HepG2 (cell line): ENCODE measurements around the gene FITM2. TPM values are rescaled to one million over a fixed set of nuclear protein-coding genes. Genes with fewer than 3 reads are reported as not detected.

ENCODE experiments used
- FOXA3 ChIP-seq: IDR thresholded peaks from 2 replicates; pipeline ENCODE4 v1.6.1; 2016; ENCODE audit warnings: missing genetic modification reagents, missing compliant biosample characterization
- HOXA3 ChIP-seq: sonication (generic); formaldehyde crosslinking; IDR thresholded peaks from 2 replicates; pipeline ENCODE4 v1.5.0; 2020; ENCODE audit warnings: missing genetic modification reagents
- KDM1A ChIP-seq: IDR thresholded peaks from 2 replicates; pipeline ENCODE4 v1.6.1; 2016; ENCODE audit warnings: missing compliant biosample characterization
- KLF16 ChIP-seq, 2 experiments: sonication (generic) in 1 of 2; formaldehyde crosslinking in 1 of 2; IDR thresholded peaks; 2 replicates each; pipeline versions ENCODE4 v1.6.1 to v1.8.0; 2016 to 2023; ENCODE audit warnings: missing genetic modification reagents in 2 of 2, missing compliant biosample characterization in 1 of 2
- NCOR1 ChIP-seq: fragments of 200-600 bp; sonication (generic); IDR thresholded peaks from 2 replicates; pipeline ENCODE4 v1.7.0; 2017; ENCODE audit warnings: antibody characterized with exemption, low read length, borderline replicate concordance
- NR2C2 ChIP-seq: sonication (generic); formaldehyde crosslinking; IDR thresholded peaks from 2 replicates; pipeline ENCODE4 v1.4.0; 2020; ENCODE audit warnings: missing genetic modification reagents, mild to moderate bottlenecking, moderate library complexity, borderline replicate concordance
- RARA ChIP-seq: IDR thresholded peaks from 2 replicates; pipeline ENCODE4 v1.6.1; 2016; ENCODE audit warnings: missing genetic modification reagents, missing compliant biosample characterization
- RBFOX2 ChIP-seq: fragments of 200-400 bp; formaldehyde crosslinking; IDR thresholded peaks from 2 replicates; pipeline ENCODE4 v1.6.1; 2017; ENCODE audit warnings: low read depth, mild to moderate bottlenecking, low read length
- RBM22 ChIP-seq: fragments of 200-400 bp; formaldehyde crosslinking; optimal IDR thresholded peaks from 2 replicates; pipeline ENCODE3; 2017; ENCODE audit warnings: mild to moderate bottlenecking, low read length, moderate library complexity
- SOX13 ChIP-seq, 3 experiments: fragments of 450-650 bp in 1 of 3; sonication (generic) in 1 of 3; formaldehyde crosslinking in 1 of 3; IDR thresholded peaks in 2 of 3; conservative IDR thresholded peaks in 1 of 3; 2 replicates each; pipeline versions ENCODE4 v1.5.0 to v1.6.1; 2016 to 2020; ENCODE audit warnings: antibody characterized with exemption in 1 of 3, mild to moderate bottlenecking in 1 of 3, missing compliant biosample characterization in 1 of 3, missing genetic modification reagents in 1 of 3, moderate library complexity in 1 of 3
- SRF ChIP-seq: IDR thresholded peaks from 2 replicates; pipeline ENCODE4 v1.6.1; 2011; ENCODE audit warnings: mild to moderate bottlenecking, low read depth, low read length, moderate library complexity
- ZMAT3 ChIP-seq: sonication (generic); formaldehyde crosslinking; conservative IDR thresholded peaks from 2 replicates; pipeline ENCODE4 v1.7.0; 2021; ENCODE audit warnings: missing genetic modification reagents
- ZMYM2 ChIP-seq: sonication (generic); formaldehyde crosslinking; IDR thresholded peaks from 2 replicates; pipeline ENCODE4 v1.8.0; 2022; ENCODE audit warnings: mild to moderate bottlenecking, missing genetic modification reagents
- ZNF205 ChIP-seq: IDR thresholded peaks from 2 replicates; pipeline ENCODE4 v1.6.1; 2018; ENCODE audit warnings: missing biosample characterization, missing genetic modification reagents
- ZNF251 ChIP-seq: sonication (generic); formaldehyde crosslinking; IDR thresholded peaks from 2 replicates; pipeline ENCODE4 v1.9.0; 2021; ENCODE audit warnings: mild to moderate bottlenecking, missing genetic modification reagents
- ZNF337 ChIP-seq: sonication (generic); formaldehyde crosslinking; IDR thresholded peaks from 2 replicates; pipeline ENCODE4 v1.5.1; 2020; ENCODE audit warnings: missing genetic modification reagents, low read depth, mild to moderate bottlenecking, borderline replicate concordance
- ZNF607 ChIP-seq: sonication (generic); formaldehyde crosslinking; IDR thresholded peaks from 2 replicates; pipeline ENCODE4 v1.5.1; 2020; ENCODE audit warnings: missing genetic modification reagents, mild to moderate bottlenecking, borderline replicate concordance
- ZNF737 ChIP-seq: sonication (generic); formaldehyde crosslinking; IDR thresholded peaks from 2 replicates; pipeline ENCODE4 v1.5.0; 2020; ENCODE audit warnings: missing genetic modification reagents, mild to moderate bottlenecking, borderline replicate concordance
- ZNF747 ChIP-seq: sonication (generic); formaldehyde crosslinking; IDR thresholded peaks from 2 replicates; pipeline ENCODE4 v1.8.1; 2023; ENCODE audit warnings: missing genetic modification reagents, mild to moderate bottlenecking, borderline replicate concordance
- polyA plus RNA-seq, 8 experiments: library from polyadenylated mRNA; depleted of rRNA in 3 of 8; stranded (reverse) in 7 of 8; unstranded in 1 of 8; fragments of >200 nt; fragmentation: Illumina TruSeq in 4 of 8; extraction: Trizol in 4 of 8; gene quantifications; 2 replicates each; pipeline versions ENCODE4 v1.2.1 to v1.2.3, GENCODE V29; 2011 to 2016; ENCODE audit warnings: low read depth in 4 of 8, missing spikeins in 1 of 8, mixed read lengths in 1 of 8; ENCODE audit not compliant: insufficient read depth in 1 of 8
- total RNA-seq, 5 experiments: library from RNA; depleted of rRNA; stranded (reverse); fragments of >200 nt; fragmentation: Illumina TruSeq; extraction: Trizol; gene quantifications; 2 replicates each; pipeline ENCODE4 v1.2.3, GENCODE V29; 2016; ENCODE audit warnings: low read depth in 1 of 5
- TF ChIP-seq, protein P1 (sequence below): sonication (generic); formaldehyde crosslinking; IDR thresholded peaks from 2 replicates; pipeline ENCODE4 v1.5.1; 2020; ENCODE audit warnings: missing genetic modification reagents, mild to moderate bottlenecking, borderline replicate concordance
- TF ChIP-seq, protein P2 (sequence below): IDR thresholded peaks from 2 replicates; pipeline ENCODE4 v1.6.1; 2016; ENCODE audit warnings: mild to moderate bottlenecking
- TF ChIP-seq, protein P3 (sequence below): sonication (generic); IDR thresholded peaks from 2 replicates; pipeline ENCODE4 v1.6.1; 2016; ENCODE audit warnings: low read depth, borderline replicate concordance
- TF ChIP-seq, protein P4 (sequence below): sonication (generic); formaldehyde crosslinking; IDR thresholded peaks from 2 replicates; pipeline ENCODE4 v1.4.0; 2020; ENCODE audit warnings: missing genetic modification reagents; ENCODE audit errors: not compliant biosample characterization
- TF ChIP-seq, protein P5 (sequence below): sonication (generic); formaldehyde crosslinking; IDR thresholded peaks from 2 replicates; pipeline ENCODE4 v1.5.1; 2020; ENCODE audit warnings: mild to moderate bottlenecking, missing genetic modification reagents, moderate library complexity

The FITM2 gene
- total and polyA plus RNA-seq, 2 of the 13 experiments (the other 11 are each of a cell fraction or from before 2014, with no cell fraction given) = 9.6 to 24.5 TPM

DNA sequence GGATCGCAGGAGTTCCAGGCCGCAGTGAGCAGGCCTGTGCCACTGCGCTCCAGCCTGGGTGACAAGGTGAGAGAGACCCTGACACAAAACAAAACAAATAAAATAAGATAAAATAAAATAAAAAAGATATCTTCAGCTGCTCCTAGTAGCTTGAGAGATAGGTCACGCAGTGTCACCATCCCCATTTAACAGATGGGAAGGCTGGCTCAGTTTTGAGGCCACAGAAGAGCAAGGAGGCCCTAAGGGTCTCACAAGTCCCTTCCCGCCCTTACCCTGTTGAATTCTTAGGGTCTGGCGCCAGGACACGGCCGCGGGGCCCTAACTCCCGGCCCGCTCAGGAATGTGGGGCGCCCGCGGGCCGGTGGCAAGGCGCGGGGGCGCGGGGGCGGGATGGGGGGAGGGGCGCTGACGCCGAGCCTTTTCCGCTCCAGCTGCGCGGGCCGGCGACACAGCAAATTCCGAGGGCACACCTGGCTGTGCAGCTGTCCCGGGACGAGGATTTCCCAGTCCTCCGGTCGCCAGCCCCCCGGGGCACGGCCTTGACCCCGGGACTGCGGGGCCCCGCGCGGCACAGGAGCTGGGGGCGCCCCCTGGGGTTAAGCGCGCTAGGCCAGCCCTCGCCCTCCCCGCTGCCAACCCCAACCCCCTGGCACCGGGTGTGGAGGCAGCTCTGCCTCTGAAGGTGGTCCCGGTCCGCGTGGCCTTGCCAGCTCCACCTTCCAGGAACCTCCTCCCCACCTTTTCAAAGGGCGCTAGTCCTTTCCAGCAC is 15.6 kb upstream of the FITM2 start (continued):
- TF ChIP-seq ZNF747 (CRISPR knock-in tag) (0 out of 2 replicates have a peak, but pooled peaks have one; percentile 34), KDM1A (peak; percentile 14; the same call in 1 of the 2 replicates), NCOR1 (no peak), ZNF737 (CRISPR knock-in tag) (no peak), SOX13 (IDR thresholded peaks at IDR 0.05) (no peak), SOX13 (CRISPR knock-in tag; conservative IDR thresholded peaks at IDR 0.05 in 1 of 2, IDR thresholded peaks at IDR 0.05 in 1 of 2) (peak in 1 of 2 experiments; percentile 18; a peak in 1 of 4 replicates), RBM22 (no peak), ZNF205 (CRISPR knock-in tag) (no peak), ZNF337 (CRISPR knock-in tag) (no peak), NR2C2 (peak; percentile 80), FOXA3 (no peak), SRF (no peak), ZMYM2 (CRISPR knock-in tag) (no peak), ZNF607 (CRISPR knock-in tag) (no peak), HOXA3 (peak; percentile 48; the same call in 1 of the 2 replicates), ZNF251 (CRISPR knock-in tag) (no peak), ZMAT3 (CRISPR knock-in tag) (no peak), KLF16 (CRISPR knock-in tag; IDR thresholded peaks at IDR 0.05) (0 out of 4 replicates have a peak, but pooled peaks of 1 of the 2 experiments have one; percentile 31), RBFOX2 (no peak), RARA (CRISPR knock-in tag) (peak; percentile 49)
- TF ChIP-seq, protein P1, sequence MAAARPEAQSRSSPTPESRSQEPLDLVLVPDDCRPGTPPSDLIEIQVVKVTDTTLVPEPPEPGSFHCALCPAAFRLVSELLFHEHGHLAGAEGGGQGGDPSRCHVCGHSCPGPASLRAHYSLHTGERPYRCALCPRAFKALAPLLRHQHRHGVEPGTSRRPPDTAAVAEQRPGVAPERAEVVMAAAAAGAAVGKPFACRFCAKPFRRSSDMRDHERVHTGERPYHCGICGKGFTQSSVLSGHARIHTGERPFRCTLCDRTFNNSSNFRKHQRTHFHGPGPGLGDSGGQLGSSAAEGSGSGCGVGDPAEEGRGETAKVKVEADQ = no peak
- TF ChIP-seq, protein P2, sequence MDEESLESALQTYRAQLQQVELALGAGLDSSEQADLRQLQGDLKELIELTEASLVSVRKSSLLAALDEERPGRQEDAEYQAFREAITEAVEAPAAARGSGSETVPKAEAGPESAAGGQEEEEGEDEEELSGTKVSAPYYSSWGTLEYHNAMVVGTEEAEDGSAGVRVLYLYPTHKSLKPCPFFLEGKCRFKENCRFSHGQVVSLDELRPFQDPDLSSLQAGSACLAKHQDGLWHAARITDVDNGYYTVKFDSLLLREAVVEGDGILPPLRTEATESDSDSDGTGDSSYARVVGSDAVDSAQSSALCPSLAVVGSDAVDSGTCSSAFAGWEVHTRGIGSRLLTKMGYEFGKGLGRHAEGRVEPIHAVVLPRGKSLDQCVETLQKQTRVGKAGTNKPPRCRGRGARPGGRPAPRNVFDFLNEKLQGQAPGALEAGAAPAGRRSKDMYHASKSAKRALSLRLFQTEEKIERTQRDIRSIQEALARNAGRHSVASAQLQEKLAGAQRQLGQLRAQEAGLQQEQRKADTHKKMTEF (CRISPR knock-in tag) = peak; percentile 40; the same call in 1 of the 2 replicates
- TF ChIP-seq, protein P3, sequence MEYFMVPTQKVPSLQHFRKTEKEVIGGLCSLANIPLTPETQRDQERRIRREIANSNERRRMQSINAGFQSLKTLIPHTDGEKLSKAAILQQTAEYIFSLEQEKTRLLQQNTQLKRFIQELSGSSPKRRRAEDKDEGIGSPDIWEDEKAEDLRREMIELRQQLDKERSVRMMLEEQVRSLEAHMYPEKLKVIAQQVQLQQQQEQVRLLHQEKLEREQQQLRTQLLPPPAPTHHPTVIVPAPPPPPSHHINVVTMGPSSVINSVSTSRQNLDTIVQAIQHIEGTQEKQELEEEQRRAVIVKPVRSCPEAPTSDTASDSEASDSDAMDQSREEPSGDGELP = peak; percentile 74; the same call in 1 of the 2 replicates
- TF ChIP-seq, protein P4, sequence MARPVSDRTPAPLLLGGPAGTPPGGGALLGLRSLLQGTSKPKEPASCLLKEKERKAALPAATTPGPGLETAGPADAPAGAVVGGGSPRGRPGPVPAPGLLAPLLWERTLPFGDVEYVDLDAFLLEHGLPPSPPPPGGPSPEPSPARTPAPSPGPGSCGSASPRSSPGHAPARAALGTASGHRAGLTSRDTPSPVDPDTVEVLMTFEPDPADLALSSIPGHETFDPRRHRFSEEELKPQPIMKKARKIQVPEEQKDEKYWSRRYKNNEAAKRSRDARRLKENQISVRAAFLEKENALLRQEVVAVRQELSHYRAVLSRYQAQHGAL (CRISPR knock-in tag) = no peak
- TF ChIP-seq, protein P5, sequence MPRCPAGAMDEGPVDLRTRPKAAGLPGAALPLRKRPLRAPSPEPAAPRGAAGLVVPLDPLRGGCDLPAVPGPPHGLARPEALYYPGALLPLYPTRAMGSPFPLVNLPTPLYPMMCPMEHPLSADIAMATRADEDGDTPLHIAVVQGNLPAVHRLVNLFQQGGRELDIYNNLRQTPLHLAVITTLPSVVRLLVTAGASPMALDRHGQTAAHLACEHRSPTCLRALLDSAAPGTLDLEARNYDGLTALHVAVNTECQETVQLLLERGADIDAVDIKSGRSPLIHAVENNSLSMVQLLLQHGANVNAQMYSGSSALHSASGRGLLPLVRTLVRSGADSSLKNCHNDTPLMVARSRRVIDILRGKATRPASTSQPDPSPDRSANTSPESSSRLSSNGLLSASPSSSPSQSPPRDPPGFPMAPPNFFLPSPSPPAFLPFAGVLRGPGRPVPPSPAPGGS (CRISPR knock-in tag) = 0 out of 2 replicates have a peak, but pooled peaks have one; percentile 64
